ENCODE data around the gene TNS3.

Gene TNS3

DNA sequence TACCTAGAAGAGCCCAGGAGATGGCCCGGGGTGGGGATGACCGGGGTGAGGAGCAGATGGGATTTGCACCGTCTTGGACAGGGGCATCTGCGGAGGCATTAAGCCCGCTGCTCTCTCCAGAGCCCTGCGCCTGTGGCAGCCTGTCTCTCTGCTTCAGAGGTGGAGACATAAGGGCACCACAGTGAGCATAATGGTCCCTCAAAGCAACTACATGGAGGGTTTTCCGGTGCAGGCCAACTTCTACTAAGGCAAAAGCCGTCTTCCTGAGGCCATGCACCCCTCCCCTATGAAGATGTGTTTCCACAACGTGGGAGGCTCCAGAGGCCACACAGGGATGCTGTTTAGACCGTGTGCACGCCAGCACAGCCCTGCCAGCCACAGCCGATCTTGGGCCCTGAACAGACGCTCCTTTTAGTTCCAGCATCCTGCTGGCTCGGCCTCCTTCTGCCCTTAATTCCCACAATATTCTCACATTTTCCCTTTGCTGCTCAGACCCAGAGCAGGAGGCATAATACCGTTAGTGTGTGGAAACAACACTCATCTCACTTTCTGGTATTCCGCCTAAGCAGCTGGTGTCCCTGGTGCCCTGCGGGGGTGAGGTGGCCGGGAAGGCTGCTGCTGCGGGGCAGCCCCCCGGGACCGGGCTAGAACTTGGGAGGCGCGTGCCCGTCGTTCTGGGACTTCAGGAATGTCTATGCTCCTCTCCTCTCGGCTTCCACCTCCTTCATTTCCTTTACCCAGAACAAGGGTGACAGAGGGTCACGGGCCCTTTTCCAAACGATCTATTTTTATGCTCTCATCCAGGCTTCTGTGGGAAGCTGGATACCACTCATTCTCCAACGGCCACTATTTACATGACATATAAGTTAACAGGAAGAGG is 266.9 kb downstream of the TNS3 start:
- DNase-seq, result no peak

DNA sequence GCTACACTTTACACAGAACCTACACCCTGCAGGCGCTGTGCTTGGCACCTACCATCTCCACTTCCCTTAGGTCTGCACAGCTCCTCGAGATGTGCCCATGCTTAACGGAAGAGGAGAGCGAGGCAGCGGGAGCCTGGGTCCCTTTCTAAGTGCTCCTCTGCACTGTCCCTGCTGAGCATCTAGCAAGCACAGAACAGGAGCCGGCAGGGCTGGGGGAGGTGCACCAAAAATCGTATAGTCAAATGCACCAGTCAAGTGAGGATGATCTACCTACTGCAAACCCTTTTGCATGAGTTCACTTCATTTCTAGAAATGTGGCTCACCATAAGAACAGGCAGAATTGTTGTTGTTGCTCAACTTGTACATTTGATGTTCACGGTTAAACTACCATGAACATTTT is 267.7 kb downstream of the TNS3 start:
- DNase-seq, result no peak

DNA sequence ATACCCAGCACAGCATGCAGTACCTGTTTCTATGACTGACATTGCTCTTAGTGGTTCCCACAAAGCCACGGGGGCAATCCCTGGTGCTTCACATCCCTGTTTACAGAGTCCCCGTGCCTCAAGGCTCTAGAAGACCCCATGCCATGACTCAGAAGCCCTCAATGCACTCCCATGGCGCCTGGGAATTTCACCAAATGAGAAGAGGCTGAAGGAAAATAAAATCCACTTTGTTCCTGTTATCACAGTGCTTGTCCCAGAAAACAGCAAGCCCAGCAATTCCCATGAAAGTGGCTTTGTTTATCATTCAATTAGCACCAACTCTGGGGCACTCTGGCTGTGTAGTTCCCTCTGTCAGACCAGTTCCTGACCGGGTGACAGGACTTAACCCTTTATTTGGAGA is 268.3 kb downstream of the TNS3 start:
- DNase-seq, result no peak

- DNase-seq, result no peak
Measured at GRCh38 chr7:47311891-47312290, 270.0 kb downstream of the TNS3 start.

- DNase-seq, result no peak
Measured at GRCh38 chr7:47310020-47310419, 271.9 kb downstream of the TNS3 start.

GRCh38 chr7:47308808-47309207 is 273.1 kb downstream of the TNS3 start:
- DNase-seq, result no peak

- DNase-seq, result no peak
Measured at GRCh38 chr7:47307311-47307710, 274.6 kb downstream of the TNS3 start.

- no peak for DNase-seq
Measured at GRCh38 chr7:47304727-47305719, 276.9 kb downstream of the TNS3 start.

GRCh38 chr7:47303695-47304453 is 278.0 kb downstream of the TNS3 start:
- DNase-seq, result no peak

- no peak for DNase-seq
Measured at GRCh38 chr7:47303014-47303694, 278.8 kb downstream of the TNS3 start.

GRCh38 chr7:47302560-47302959 is 279.4 kb downstream of the TNS3 start:
- no peak for DNase-seq

- no peak for DNase-seq
Measured at GRCh38 chr7:47301657-47302295, 280.1 kb downstream of the TNS3 start.

GRCh38 chr7:47301105-47301477 is 280.8 kb downstream of the TNS3 start:
- DNase-seq, result no peak

GRCh38 chr7:47300472-47301104 is 281.3 kb downstream of the TNS3 start:
- no peak for DNase-seq

DNA sequence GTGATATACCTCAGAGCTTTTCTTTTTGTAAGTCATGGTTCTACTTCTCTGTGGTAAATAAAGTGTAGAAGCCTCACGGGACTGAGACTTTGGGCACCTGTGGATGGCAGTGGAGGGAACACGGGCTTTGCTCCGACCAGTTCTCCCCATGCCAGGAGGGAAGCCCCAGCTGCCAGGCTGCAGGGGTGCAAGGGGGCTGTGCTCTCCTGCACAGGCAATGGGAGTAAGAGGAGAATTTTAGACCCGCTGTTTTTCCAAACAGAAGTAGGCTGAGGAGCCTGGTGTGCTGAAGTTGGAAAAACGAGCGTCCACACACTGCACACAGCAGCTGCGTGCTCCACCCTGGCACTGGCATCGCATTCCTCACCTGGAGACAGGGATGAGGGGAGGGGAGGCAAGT is 282.4 kb downstream of the TNS3 start:
- DNase-seq, result no peak

GRCh38 chr7:47298636-47299035 is 283.3 kb downstream of the TNS3 start:
- no peak for DNase-seq

DNA sequence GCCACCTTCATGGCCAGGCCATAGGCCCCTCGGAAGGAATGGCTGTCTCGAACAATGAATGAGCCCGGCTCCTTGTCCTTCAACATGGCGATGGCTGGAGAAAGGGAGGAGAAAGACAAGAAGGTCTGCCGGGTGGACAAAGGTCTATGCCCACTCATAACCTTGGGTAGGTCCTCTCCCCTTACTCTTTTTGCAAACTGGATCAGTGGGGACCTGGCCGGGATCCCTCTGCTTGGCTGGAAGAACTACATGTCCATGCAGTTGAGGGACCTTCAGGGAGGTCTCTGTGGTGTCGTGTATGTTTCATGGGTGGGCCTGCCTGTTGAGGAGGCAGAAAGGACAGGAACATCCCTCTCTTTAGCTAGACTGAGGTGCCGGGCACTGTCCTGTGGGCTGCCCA is 284.8 kb downstream of the TNS3 start:
- no peak for DNase-seq

DNA sequence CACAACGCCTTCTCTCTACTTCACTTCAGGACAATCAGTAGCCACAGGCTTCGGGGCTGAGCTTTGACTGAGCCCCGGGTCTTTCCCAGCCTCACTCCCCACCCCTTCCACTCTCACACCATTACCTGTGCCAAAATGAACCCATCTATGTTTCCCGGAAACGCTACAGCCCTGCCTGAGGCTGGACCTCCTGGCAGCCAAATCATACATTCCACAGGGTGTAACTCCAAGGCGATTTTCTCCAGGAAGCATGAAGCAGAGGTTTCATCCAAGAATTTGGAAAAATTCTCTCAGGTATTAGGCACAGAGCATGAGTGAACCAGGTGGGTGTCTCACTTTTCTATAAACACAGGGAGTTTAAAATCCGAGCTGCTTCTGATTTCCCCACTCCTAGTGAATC is 286.3 kb downstream of the TNS3 start:
- DNase-seq, result no peak

DNA sequence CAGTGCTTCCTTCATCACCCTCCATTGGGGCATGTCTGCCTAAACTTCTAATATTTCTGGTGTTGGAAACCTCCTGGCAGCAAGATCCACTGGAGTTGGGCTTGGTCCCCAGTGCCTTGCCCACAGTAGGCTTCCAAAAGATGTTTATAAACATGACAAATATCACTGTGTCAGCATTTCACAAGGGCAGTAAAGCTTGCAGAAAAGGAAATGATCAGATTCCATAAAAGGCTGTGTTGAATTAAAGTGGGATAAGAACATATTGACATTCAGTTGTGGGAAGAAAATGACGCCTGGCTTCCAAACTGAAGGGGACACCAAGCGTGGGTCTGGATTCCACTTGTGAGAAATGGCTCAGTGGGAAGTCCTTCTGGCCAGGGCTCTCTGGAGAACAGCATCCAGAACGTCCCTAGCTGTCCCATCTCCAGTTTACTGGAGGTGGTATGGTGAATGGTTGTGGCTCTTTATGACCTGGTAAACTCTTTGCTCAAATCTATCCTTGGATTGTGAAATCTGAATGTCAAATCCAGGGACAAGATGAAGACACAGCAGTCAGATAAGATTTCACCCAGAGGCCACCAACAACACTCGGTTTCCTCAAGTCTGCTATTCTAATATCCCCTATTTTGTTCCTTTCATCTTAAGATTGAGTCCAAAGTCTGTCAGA is 287.2 kb downstream of the TNS3 start:
- no peak for DNase-seq

- no peak for DNase-seq
Measured at GRCh38 chr7:47293884-47294555, 287.9 kb downstream of the TNS3 start.

All from activated CD8-positive, alpha-beta memory T cell treated with anti-CD3 and anti-CD28 coated beads, Interleukin-2, amount 50 U/mL, for 4 hours (primary cell).